ENCODE measurements around the gene GIT2. TPM values are rescaled to one million over a fixed set of nuclear protein-coding genes. Genes with fewer than 3 reads are reported as not detected.

The GIT2 gene
- total and polyA plus RNA-seq, 10 of the 15 experiments (the other 5 are each of a cell fraction or from before 2014, with no cell fraction given), result 9.1 to 49.9 (median 43.9) TPM

DNA sequence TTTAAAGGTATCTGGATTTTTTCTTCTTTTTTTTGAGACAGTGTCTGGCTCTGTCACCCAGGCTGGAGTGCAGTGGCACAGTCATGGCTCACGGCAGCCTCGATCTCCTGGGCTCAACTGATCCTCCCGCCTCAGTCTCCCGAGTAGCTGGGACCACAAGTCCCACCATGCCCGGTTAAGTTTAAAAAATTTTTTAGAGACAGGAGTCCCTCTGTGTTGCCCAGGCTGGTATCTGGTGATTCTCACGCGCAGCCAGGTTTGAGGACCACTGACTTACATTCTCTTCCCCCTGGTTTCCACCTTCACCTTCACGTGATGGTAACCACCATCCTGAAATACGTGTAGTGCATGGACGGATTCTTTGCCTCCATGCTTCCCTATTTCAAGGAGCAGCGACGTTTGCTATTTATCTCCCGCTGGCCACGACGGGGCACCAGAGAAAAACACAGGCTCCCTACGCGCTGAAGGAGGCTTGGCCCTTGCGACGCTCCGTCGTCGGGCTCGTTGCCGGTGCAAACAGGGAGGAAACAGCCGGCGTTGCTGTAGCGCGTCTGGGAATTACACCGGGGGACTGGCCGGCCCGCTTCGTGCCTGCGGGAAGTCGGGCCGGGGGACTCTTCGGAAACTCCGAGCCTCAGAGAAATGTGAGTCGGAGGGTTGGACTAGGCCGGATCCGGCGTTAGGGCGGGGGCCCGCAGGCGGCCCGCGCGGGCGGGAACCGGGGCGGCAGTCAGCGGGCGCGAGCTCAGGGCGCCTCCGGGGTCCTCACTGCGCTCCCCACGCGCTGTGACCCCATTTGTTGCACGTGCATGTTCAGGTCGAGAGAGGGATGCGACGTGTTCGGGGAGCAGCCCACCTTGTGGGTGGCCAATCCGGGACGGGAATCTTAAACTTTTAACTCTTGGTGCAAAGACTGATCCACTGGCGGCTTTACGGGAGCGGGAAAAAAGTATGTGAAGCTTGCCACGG lies 96.1 kb downstream of the GIT2 start, which contains the start of gene TCHP (continued):
- no peak for TF ChIP-seq WRNIP1 (IDR thresholded peaks at IDR 0.05; ENCODE audit: borderline replicate concordance, low read depth, low read length)
- peak; percentile 93 for TF ChIP-seq RB1 (IDR thresholded peaks at IDR 0.05; ENCODE audit: borderline replicate concordance)
- no peak for TF ChIP-seq SRF (IDR thresholded peaks at IDR 0.05; ENCODE audit: low read depth in 2 of 2, low read length in 2 of 2)
- TF ChIP-seq, protein P1, sequence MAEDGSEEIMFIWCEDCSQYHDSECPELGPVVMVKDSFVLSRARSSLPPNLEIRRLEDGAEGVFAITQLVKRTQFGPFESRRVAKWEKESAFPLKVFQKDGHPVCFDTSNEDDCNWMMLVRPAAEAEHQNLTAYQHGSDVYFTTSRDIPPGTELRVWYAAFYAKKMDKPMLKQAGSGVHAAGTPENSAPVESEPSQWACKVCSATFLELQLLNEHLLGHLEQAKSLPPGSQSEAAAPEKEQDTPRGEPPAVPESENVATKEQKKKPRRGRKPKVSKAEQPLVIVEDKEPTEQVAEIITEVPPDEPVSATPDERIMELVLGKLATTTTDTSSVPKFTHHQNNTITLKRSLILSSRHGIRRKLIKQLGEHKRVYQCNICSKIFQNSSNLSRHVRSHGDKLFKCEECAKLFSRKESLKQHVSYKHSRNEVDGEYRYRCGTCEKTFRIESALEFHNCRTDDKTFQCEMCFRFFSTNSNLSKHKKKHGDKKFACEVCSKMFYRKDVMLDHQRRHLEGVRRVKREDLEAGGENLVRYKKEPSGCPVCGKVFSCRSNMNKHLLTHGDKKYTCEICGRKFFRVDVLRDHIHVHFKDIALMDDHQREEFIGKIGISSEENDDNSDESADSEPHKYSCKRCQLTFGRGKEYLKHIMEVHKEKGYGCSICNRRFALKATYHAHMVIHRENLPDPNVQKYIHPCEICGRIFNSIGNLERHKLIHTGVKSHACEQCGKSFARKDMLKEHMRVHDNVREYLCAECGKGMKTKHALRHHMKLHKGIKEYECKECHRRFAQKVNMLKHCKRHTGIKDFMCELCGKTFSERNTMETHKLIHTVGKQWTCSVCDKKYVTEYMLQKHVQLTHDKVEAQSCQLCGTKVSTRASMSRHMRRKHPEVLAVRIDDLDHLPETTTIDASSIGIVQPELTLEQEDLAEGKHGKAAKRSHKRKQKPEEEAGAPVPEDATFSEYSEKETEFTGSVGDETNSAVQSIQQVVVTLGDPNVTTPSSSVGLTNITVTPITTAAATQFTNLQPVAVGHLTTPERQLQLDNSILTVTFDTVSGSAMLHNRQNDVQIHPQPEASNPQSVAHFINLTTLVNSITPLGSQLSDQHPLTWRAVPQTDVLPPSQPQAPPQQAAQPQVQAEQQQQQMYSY (CRISPR knock-in tag; IDR thresholded peaks at IDR 0.05), result no peak
- TF ChIP-seq, protein P2, sequence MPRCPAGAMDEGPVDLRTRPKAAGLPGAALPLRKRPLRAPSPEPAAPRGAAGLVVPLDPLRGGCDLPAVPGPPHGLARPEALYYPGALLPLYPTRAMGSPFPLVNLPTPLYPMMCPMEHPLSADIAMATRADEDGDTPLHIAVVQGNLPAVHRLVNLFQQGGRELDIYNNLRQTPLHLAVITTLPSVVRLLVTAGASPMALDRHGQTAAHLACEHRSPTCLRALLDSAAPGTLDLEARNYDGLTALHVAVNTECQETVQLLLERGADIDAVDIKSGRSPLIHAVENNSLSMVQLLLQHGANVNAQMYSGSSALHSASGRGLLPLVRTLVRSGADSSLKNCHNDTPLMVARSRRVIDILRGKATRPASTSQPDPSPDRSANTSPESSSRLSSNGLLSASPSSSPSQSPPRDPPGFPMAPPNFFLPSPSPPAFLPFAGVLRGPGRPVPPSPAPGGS (IDR thresholded peaks at IDR 0.05; ENCODE audit: borderline replicate concordance, insufficient read depth, low read depth, low read length, poor library complexity, severe bottlenecking), result no peak
- no peak for TF ChIP-seq DPF2 (IDR thresholded peaks at IDR 0.05)
- TF ChIP-seq EP300 (IDR thresholded peaks at IDR 0.05; ENCODE audit: borderline replicate concordance in 1 of 2, control insufficient read depth in 1 of 2, low read depth in 2 of 2, low read length in 2 of 2), result no peak
- no peak for TF ChIP-seq NRF1 (conservative IDR thresholded peaks at IDR 0.05; ENCODE audit: low read depth, low read length)
- no peak for TF ChIP-seq EZH2 (IDR thresholded peaks at IDR 0.05; ENCODE audit: borderline replicate concordance, control insufficient read depth, low read depth, low read length)
- TF ChIP-seq, protein P3, sequence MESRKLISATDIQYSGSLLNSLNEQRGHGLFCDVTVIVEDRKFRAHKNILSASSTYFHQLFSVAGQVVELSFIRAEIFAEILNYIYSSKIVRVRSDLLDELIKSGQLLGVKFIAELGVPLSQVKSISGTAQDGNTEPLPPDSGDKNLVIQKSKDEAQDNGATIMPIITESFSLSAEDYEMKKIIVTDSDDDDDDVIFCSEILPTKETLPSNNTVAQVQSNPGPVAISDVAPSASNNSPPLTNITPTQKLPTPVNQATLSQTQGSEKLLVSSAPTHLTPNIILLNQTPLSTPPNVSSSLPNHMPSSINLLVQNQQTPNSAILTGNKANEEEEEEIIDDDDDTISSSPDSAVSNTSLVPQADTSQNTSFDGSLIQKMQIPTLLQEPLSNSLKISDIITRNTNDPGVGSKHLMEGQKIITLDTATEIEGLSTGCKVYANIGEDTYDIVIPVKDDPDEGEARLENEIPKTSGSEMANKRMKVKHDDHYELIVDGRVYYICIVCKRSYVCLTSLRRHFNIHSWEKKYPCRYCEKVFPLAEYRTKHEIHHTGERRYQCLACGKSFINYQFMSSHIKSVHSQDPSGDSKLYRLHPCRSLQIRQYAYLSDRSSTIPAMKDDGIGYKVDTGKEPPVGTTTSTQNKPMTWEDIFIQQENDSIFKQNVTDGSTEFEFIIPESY (IDR thresholded peaks at IDR 0.05), result no peak
- TF ChIP-seq MTA3 (IDR thresholded peaks at IDR 0.05; ENCODE audit: borderline replicate concordance, low read length), result no peak
- no peak for TF ChIP-seq BCL11A (IDR thresholded peaks at IDR 0.05; ENCODE audit: low read depth, low read length)
- TF ChIP-seq, protein P4, sequence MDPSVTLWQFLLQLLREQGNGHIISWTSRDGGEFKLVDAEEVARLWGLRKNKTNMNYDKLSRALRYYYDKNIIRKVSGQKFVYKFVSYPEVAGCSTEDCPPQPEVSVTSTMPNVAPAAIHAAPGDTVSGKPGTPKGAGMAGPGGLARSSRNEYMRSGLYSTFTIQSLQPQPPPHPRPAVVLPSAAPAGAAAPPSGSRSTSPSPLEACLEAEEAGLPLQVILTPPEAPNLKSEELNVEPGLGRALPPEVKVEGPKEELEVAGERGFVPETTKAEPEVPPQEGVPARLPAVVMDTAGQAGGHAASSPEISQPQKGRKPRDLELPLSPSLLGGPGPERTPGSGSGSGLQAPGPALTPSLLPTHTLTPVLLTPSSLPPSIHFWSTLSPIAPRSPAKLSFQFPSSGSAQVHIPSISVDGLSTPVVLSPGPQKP (IDR thresholded peaks at IDR 0.05; ENCODE audit: low read depth, low read length), result no peak
- TF ChIP-seq, protein P5, sequence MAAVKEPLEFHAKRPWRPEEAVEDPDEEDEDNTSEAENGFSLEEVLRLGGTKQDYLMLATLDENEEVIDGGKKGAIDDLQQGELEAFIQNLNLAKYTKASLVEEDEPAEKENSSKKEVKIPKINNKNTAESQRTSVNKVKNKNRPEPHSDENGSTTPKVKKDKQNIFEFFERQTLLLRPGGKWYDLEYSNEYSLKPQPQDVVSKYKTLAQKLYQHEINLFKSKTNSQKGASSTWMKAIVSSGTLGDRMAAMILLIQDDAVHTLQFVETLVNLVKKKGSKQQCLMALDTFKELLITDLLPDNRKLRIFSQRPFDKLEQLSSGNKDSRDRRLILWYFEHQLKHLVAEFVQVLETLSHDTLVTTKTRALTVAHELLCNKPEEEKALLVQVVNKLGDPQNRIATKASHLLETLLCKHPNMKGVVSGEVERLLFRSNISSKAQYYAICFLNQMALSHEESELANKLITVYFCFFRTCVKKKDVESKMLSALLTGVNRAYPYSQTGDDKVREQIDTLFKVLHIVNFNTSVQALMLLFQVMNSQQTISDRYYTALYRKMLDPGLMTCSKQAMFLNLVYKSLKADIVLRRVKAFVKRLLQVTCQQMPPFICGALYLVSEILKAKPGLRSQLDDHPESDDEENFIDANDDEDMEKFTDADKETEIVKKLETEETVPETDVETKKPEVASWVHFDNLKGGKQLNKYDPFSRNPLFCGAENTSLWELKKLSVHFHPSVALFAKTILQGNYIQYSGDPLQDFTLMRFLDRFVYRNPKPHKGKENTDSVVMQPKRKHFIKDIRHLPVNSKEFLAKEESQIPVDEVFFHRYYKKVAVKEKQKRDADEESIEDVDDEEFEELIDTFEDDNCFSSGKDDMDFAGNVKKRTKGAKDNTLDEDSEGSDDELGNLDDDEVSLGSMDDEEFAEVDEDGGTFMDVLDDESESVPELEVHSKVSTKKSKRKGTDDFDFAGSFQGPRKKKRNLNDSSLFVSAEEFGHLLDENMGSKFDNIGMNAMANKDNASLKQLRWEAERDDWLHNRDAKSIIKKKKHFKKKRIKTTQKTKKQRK (IDR thresholded peaks at IDR 0.05; ENCODE audit: low read depth, low read length), result no peak
- TF ChIP-seq RFX5 (IDR thresholded peaks at IDR 0.05; ENCODE audit: low read depth, low read length), result 0 out of 2 replicates have a peak, but pooled peaks have one; percentile 12
- TF ChIP-seq CBX5 (IDR thresholded peaks at IDR 0.05; ENCODE audit: low read depth), result no peak
